ENCODE results near the gene RPL28.

DNA sequence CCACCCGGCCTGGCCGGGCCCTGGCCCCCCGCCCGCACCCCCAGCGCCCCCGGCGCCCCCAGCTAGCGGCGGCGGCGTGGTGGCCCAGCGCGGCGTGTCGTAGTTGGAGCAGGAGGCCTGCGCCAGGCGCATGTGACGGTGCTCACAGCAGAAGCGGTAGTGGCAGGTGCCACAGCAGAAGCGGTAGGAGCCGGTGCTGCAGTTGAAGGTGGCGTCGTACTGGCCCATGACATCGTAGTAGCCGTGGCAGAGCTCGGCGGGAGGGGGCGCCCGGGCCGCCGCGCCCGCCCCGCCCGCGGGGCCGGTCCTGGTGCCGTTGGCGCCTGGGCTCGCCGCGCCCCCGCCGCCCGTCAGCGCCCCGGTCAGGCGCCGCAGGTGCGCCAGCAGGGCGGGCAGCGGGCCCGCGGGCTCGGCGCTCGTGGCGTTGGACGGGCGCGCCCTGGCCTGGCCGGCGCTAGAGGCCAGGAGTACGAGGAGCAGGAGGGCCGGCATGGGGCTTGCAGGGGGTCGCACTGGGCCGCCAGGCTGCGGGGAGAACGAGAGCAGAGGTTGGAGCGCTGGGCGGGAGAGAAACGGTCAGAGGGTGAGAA, 56.7 kb downstream of the RPL28 start:
- no peak for TF ChIP-seq POLR2A (IDR thresholded peaks at IDR 0.05)
- TF ChIP-seq CTCF (IDR thresholded peaks at IDR 0.05), result no peak
- no peak for TF ChIP-seq EP300 (IDR thresholded peaks at IDR 0.05)

Measured in ovary (tissue), 3 donors.